ENCODE data around the gene CDH13. TPM values are rescaled to one million over a fixed set of nuclear protein-coding genes. Genes with fewer than 3 reads are reported as not detected.

The CDH13 gene
- total RNA-seq, 1 donor from 2014 or later: 45.1 TPM

GRCh38 chr16:82630688-82631087 lies 3.9 kb downstream of the CDH13 start:
- Mint-ChIP-seq H3K4me1 (ENCODE audit: low read depth) (peaks cover 66% of the 10 kb centered on the region), H3K4me3 (ENCODE audit: unreplicated experiment) (no peak overlapping the region), H3K27ac (ENCODE audit: unreplicated experiment) (peak overlapping the region; percentile 42), H3K9me3 (ENCODE audit: low read depth) (no peaks in the 10 kb centered on the region), H3K27me3 (ENCODE audit: low read depth) (no peaks in the 10 kb centered on the region), H3K36me3 (ENCODE audit: low read depth) (no peaks in the 10 kb centered on the region)
- DNase-seq (ENCODE audit: low spot score): no peak
- TF ChIP-seq, protein P1, sequence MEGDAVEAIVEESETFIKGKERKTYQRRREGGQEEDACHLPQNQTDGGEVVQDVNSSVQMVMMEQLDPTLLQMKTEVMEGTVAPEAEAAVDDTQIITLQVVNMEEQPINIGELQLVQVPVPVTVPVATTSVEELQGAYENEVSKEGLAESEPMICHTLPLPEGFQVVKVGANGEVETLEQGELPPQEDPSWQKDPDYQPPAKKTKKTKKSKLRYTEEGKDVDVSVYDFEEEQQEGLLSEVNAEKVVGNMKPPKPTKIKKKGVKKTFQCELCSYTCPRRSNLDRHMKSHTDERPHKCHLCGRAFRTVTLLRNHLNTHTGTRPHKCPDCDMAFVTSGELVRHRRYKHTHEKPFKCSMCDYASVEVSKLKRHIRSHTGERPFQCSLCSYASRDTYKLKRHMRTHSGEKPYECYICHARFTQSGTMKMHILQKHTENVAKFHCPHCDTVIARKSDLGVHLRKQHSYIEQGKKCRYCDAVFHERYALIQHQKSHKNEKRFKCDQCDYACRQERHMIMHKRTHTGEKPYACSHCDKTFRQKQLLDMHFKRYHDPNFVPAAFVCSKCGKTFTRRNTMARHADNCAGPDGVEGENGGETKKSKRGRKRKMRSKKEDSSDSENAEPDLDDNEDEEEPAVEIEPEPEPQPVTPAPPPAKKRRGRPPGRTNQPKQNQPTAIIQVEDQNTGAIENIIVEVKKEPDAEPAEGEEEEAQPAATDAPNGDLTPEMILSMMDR (IDR thresholded peaks at IDR 0.05): peak; percentile 81

GRCh38 chr16:82631701-82632685 lies 5.2 kb downstream of the CDH13 start:
- Mint-ChIP-seq H3K9me3 (ENCODE audit: low read depth) (no peaks in the 10 kb centered on the region), H3K4me3 (ENCODE audit: unreplicated experiment) (no peak overlapping the region), H3K27me3 (ENCODE audit: low read depth) (no peaks in the 10 kb centered on the region), H3K4me1 (ENCODE audit: low read depth) (peaks cover 60% of the 10 kb centered on the region), H3K36me3 (ENCODE audit: low read depth) (no peaks in the 10 kb centered on the region), H3K27ac (ENCODE audit: unreplicated experiment) (peak overlapping the region; percentile 50)
- no peak for DNase-seq (ENCODE audit: low spot score)
- TF ChIP-seq, protein P1 (IDR thresholded peaks at IDR 0.05): peak; percentile 59

DNA sequence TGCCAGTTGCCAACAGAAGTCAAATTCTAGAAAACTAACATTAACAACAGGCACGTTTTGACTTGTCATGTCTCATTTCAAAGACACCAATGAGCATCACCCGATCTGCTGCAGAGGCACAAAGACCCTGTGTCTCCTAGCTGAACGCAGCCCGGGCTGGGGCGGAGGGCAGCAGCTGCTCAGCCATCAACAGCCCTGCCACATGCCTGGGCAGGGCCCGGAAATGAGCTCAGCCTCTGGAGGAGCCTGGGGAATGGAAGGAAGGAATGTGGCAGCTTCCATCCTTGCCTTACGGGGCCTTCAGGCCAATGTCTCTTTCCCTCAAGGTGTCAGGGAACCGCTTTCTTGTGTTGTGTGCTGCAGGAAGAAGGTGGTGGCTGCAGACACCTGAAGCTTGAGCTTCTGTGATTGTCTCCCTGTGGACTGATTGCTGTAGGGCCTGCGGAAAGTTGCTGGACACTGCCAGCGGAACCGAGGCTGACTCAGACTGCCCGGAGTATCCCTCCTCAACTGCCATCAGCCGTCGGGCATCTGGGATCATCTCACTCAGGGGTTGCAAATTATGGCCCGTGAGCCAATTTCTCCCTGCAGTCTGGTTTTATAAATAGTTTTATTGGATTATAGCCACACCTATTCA lies 7.3 kb downstream of the CDH13 start:
- Mint-ChIP-seq H3K4me3 (ENCODE audit: unreplicated experiment) (no peak overlapping the region), H3K27me3 (ENCODE audit: low read depth) (no peaks in the 10 kb centered on the region), H3K9me3 (ENCODE audit: low read depth) (no peaks in the 10 kb centered on the region), H3K27ac (ENCODE audit: unreplicated experiment) (peak overlapping the region; percentile 88), H3K36me3 (ENCODE audit: low read depth) (no peaks in the 10 kb centered on the region), H3K4me1 (ENCODE audit: low read depth) (peaks cover 62% of the 10 kb centered on the region)
- DNase-seq (ENCODE audit: low spot score): no peak
- TF ChIP-seq, protein P1 (IDR thresholded peaks at IDR 0.05): no peak

DNA sequence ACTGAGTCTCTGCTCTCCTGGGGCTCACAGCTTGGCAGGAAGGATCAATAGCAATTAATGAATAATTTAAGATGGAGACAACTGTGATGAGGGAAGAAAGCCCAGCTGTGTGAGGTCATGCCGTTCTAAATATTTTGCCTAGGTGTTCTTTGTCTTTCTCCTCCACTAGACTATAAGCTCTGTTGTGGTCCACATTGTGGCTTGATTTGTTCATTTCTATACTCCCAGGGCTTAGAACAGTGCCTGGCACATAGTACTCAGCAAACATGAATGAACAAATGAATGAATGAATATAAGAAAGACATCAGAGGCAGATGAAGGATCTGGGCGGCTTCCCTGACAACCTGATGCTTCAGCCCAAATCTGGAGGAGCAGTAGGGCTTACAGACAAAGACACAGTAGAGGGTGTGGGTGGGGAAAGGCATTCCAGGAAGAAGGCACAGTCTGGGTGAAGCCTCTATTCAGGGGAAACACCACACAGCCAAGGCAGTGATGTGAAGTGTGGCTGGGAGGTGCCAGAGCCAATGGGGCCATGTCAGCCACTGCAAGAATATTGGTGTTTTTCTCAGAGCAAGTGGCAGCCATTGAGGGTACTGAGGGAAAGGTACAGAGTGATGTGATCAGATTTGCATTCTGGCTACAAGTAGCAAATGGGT lies 8.3 kb downstream of the CDH13 start:
- H3K4me1 Mint-ChIP-seq (ENCODE audit: low read depth): peaks cover 58% of the 10 kb centered on the region
- no peaks in the 10 kb centered on the region for H3K27me3 Mint-ChIP-seq (ENCODE audit: low read depth)
- H3K4me3 Mint-ChIP-seq (ENCODE audit: unreplicated experiment): no peak overlapping the region
- peak overlapping the region; percentile 88 for H3K27ac Mint-ChIP-seq (ENCODE audit: unreplicated experiment)
- H3K9me3 Mint-ChIP-seq (ENCODE audit: low read depth): no peaks in the 10 kb centered on the region
- no peaks in the 10 kb centered on the region for H3K36me3 Mint-ChIP-seq (ENCODE audit: low read depth)
- TF ChIP-seq, protein P1 (IDR thresholded peaks at IDR 0.05): no peak
- no peak for DNase-seq (ENCODE audit: low spot score)

- no peaks in the 10 kb centered on the region for H3K36me3 Mint-ChIP-seq (ENCODE audit: low read depth)
- no peak for DNase-seq (ENCODE audit: low spot score)
- H3K4me1 Mint-ChIP-seq (ENCODE audit: low read depth): peaks cover 52% of the 10 kb centered on the region
Measured at GRCh38 chr16:82636485-82636884, 9.7 kb downstream of the CDH13 start.

More at GRCh38 chr16:82636485-82636884, 9.7 kb downstream of the CDH13 start:
- Mint-ChIP-seq H3K4me3 (ENCODE audit: unreplicated experiment) (no peak overlapping the region), H3K27ac (ENCODE audit: unreplicated experiment) (no peak overlapping the region), H3K27me3 (ENCODE audit: low read depth) (no peaks in the 10 kb centered on the region), H3K9me3 (ENCODE audit: low read depth) (no peaks in the 10 kb centered on the region)
- TF ChIP-seq, protein P1 (IDR thresholded peaks at IDR 0.05): no peak
